ENCODE measurements around the gene CCDC136. TPM values are rescaled to one million over a fixed set of nuclear protein-coding genes. Genes with fewer than 3 reads are reported as not detected.

Gene CCDC136
- total RNA-seq, 3 donors from 2014 or later: 6.4 to 9.5 (median 9.4) TPM

GRCh38 chr7:128839751-128840177, 48.0 kb downstream of the CCDC136 start:
- Histone ChIP-seq H3K27me3 (no peaks in the 10 kb centered on the region), H3K4me1 (no peaks in the 10 kb centered on the region), H3K27ac (no peak overlapping the region), H3K4me3 (no peak overlapping the region), H3K9me3 (no peaks in the 10 kb centered on the region), H3K36me3 (no peaks in the 10 kb centered on the region)
- TF ChIP-seq CTCF (IDR thresholded peaks at IDR 0.05): no peak
- no peak for TF ChIP-seq POLR2AphosphoS5 (IDR thresholded peaks at IDR 0.05)
- TF ChIP-seq POLR2A (IDR thresholded peaks at IDR 0.05): no peak
- no peak for DNase-seq (ENCODE audit: low spot score in 2 of 2)
- intact Hi-C loops (cut with DNase I; ENCODE audit: low total_unique reads): no loop called here

- intact Hi-C loops (cut with DNase I; ENCODE audit: low total_unique reads): no loop called here
- no peaks in the 10 kb centered on the region for H3K9me3 ChIP-seq
- DNase-seq (ENCODE audit: low spot score in 2 of 2): no peak
- no peak overlapping the region for H3K27ac ChIP-seq
- no peaks in the 10 kb centered on the region for H3K36me3 ChIP-seq
- no peak overlapping the region for H3K4me3 ChIP-seq
- TF ChIP-seq POLR2A (IDR thresholded peaks at IDR 0.05): no peak
- no peak for TF ChIP-seq POLR2AphosphoS5 (IDR thresholded peaks at IDR 0.05)
- TF ChIP-seq CTCF (IDR thresholded peaks at IDR 0.05): no peak
- H3K27me3 ChIP-seq: no peaks in the 10 kb centered on the region
- no peaks in the 10 kb centered on the region for H3K4me1 ChIP-seq
Measured at GRCh38 chr7:128840326-128841170, 48.8 kb downstream of the CCDC136 start.

DNA sequence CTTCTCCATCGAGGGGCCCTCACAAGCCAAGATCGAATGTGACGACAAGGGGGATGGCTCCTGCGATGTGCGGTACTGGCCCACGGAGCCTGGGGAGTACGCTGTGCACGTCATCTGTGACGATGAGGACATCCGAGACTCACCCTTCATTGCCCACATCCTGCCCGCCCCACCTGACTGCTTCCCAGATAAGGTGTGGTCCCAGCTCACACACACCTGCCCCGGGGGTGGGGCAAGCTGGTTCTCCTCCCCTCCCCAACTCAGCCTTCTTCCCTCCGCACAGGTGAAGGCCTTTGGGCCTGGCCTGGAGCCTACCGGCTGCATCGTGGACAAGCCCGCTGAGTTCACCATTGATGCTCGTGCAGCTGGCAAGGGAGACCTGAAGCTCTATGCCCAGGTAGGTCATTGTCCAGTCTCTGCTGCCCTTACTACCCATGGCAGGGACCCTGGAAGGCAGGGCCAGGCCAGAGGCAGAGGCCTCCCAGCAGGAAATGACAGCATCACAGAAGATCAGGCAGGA, 49.5 kb downstream of the CCDC136 start:
- Histone ChIP-seq H3K4me3 (no peak overlapping the region), H3K36me3 (no peaks in the 10 kb centered on the region)
- intact Hi-C loops (cut with DNase I; ENCODE audit: low total_unique reads): no loop called here

GRCh38 chr7:128841921-128842673, 50.3 kb downstream of the CCDC136 start:
- Histone ChIP-seq H3K27ac (no peak overlapping the region), H3K9me3 (no peaks in the 10 kb centered on the region), H3K27me3 (no peaks in the 10 kb centered on the region), H3K4me1 (no peaks in the 10 kb centered on the region), H3K4me3 (no peak overlapping the region), H3K36me3 (no peaks in the 10 kb centered on the region)
- no peak for DNase-seq (ENCODE audit: low spot score in 2 of 2)
- TF ChIP-seq POLR2AphosphoS5 (IDR thresholded peaks at IDR 0.05): no peak
- no peak for TF ChIP-seq POLR2A (IDR thresholded peaks at IDR 0.05)
- peak in 1 of 3 donors; percentile 23 for TF ChIP-seq CTCF (IDR thresholded peaks at IDR 0.05)
- intact Hi-C loops (cut with DNase I; ENCODE audit: low total_unique reads): no loop called here

More for the DNA sequence above, 49.5 kb downstream of the CCDC136 start:
- TF ChIP-seq CTCF (IDR thresholded peaks at IDR 0.05) (no peak), POLR2AphosphoS5 (IDR thresholded peaks at IDR 0.05) (no peak), POLR2A (IDR thresholded peaks at IDR 0.05) (no peak)
- DNase-seq (ENCODE audit: low spot score in 2 of 2): no peak
- Histone ChIP-seq H3K27me3 (no peaks in the 10 kb centered on the region), H3K4me1 (no peaks in the 10 kb centered on the region), H3K9me3 (no peaks in the 10 kb centered on the region), H3K27ac (no peak overlapping the region)

Data from breast epithelium (tissue), 4 donors.